Measurements from ENCODE around the gene MLEC.

MLEC gene

DNA sequence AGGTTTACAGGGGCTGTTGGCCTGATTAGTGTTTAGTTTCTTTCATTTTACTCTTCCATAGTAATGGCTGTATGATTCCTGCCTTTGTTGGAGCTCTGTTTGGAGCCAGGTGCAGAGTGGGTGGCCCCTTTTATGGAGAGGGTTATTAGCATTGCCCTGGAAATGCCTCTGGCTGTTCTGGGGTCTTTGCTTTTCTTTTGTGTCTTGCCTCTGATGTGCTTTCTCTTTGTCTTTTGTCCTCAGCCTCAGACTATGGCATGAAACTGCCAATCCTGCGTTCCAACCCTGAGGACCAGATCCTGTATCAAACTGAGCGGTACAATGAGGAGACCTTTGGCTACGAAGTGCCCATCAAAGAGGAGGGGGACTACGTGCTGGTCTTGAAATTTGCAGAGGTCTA is 6.9 kb downstream of the MLEC start:
- no peak for DNase-seq

DNA sequence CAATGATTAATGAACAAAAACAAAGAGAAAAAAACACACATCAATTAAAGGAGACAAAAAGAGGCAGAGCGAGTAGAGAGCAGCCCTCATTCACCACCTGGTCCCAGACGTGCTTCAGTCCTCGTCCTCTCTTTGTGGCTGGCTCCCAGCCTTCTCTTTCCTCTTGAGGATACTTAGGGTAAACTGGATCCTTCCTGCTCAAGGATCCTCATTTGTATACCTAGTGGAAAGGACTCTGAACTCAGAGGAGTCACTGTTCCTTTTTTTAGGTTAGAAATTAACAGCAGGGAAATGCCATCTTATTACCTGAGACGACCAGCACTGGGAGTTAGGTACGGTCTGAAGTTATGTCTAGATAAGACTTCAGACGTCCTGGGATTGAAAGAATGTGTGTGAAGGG is 9.7 kb downstream of the MLEC start:
- no peak for DNase-seq

DNA sequence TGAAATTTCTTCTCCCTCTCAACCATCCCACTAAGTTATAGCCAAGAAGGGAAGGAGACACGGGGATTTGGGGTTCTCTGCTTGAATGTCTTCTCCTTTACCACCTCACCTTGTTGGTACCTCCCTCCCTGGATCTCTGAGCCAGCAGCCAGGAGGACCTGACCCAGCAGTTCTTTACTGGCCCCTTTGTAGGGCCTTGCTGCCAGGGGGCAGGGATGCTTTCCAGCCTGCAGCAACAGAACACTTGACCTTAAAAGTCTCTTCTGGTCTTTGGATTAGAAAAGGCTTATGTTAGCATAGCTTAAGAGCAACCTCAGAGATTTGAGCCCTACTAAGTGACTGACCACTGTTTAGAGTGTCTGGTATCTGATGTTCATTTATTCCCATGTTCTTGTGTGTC is 10.4 kb downstream of the MLEC start:
- DNase-seq, result no peak

DNA sequence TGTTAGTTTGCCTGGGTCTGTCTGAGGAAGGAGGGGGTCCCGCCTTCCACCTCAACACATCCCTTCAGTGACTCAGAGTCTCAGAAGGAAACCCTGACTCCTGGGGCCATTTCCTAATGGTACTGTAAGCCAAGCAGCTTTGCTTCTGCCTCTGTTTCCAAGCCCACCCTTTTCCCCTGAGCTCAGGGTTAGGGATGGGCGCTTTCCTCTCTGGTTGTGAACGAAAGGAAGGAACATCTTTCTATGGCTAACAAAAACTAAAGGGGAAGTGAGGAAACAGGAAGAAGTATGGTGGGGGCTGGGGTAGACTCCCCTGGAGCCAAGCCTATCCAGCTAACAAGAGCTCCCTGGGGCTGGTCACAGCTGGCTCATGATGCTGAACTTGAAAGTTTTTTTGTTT is 11.7 kb downstream of the MLEC start:
- no peak for DNase-seq

DNA sequence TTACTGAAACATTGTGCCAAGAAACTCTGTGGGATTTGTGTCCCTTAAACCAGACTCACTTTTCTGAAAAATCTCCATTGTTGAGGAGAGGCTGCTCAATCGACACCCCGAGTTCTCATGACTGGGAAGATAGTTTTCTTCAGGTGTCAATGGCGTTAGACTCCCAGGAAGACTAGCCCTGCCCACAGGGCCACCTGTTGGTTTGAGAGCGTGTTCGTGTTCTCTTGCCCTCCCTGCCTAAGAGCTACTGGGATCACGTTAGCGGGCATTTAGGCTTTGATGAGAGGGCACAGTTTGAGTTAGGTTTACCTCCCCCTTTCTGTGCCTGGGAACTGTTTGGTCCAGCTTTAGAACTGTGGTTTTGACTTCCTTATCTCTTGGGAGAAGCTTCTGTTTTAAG is 12.6 kb downstream of the MLEC start:
- no peak for DNase-seq

DNA sequence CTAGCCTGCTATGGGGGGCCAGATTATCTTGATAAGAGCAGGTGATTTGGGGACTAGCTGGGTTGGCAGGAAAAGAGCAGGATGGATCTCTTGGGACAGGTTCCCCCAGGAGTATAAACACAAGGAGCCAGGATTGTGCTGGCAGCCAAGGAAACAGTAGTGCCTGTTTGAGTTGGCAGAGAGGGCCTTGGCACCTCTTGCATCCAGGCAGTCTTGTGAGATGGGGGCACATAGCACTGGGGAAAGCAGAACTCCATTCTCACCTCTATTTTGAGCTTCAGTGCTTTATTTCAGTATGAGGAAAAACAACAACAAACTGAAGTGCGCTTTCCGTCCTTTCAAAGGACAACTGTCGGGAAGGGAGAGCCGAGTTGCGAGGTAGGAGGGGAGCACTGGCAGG is 13.9 kb downstream of the MLEC start:
- DNase-seq, result no peak

DNA sequence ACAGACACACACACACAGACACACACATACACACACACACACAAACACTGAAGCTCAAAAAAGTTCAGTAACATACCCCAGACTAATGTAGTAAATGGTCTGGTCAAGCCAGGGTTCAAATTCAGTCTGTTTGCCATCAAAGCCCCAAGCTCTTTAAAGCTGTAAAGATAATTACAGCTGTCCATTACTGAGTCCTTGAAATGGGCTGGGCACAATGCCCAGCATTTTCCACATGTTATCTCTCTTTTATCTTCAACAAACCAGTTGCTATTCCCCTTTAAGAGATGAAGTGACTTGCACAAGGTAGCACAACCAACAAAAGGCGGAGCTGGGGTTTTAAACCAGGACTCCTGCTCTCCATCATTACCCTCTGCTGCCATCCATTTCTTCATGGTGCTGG is 15.7 kb downstream of the MLEC start:
- no peak for DNase-seq

DNA sequence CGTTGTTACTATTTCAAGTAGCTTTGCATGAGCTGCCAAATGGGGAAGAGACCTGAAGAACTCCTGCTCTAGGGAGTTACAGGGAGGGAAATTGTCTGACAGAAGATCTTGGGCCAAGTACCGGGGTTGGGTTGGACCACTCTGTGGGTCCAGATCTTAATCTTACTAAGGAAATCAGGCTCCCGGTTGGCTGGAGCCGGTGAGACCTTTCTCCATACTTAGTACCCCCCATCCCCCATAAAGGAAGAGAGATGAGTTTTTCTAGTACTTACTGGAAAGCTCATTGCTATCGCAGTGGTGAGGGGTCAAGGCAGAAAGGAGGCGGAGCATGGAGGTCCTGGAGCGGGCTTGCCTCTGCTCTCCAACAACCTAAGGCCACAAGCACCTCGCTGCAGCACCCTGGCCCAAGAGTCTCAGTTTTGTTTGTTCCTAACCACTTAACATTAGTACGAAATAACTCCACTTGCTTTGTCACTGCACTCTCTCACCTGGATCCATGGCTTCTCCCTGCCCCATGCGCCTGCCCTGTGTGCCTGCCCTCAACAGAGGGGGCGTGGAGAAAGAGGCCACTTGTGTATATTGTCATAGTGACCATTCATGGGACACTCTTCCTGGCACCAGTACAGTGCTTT is 16.5 kb downstream of the MLEC start:
- DNase-seq, result no peak

DNA sequence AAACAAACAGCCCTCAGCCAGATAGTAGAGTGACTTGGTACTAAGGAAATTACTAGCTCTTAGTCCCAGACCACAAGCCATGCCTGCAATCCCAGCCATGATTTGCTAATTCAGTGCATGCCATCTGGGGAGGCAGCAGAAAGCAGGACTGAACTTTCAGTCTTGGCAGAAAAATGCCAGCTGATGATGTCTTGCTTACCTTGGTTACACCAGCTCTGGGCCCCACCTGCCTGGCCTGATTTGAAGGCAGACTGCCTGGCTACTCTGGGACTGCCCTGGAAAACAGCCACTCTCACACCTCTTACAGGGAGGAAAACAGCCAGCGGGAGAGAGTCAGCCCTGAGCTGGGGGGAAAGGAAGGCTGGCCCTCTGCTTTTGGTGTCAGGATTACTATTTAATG is 18.7 kb downstream of the MLEC start:
- DNase-seq, result no peak

DNA sequence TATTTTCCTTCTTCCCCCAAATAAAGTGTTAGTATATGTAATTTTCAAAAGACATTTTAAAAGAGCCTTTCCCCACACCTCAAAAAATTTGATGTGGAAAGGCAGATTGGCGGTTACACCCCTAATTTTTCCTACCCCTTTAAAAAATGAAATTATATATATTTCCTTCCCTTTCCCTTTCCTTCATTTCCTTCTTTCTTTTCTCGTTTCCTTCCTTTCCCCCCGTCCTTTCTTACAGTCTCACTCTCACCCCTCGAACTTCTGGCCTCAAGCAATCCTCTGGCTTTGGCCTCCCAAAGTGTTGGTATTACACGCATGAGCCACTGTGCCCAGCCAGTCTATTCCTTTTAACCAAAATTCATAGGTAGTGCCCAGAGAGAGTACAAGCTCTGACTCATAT is 19.1 kb downstream of the MLEC start:
- no peak for DNase-seq

DNA sequence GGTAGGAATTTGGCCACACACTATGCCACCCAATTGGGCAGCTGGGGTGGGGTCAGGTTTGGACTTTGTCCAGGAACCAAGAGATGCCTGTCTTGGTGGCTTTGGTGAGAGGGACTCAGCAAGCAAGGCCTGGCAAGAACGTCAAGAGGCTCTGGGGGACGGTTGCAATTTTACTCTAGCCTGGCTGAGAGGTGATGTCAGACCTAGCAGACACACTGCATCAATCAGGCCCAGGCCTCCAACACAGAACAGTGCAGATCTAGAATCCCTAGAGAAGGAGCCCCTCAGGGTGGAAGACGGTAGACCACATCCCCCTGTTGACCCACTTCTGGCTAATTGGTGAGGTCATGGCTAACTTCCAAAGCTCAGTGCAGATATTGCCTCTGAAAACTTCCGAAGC is 21.7 kb downstream of the MLEC start:
- no peak for DNase-seq

DNA sequence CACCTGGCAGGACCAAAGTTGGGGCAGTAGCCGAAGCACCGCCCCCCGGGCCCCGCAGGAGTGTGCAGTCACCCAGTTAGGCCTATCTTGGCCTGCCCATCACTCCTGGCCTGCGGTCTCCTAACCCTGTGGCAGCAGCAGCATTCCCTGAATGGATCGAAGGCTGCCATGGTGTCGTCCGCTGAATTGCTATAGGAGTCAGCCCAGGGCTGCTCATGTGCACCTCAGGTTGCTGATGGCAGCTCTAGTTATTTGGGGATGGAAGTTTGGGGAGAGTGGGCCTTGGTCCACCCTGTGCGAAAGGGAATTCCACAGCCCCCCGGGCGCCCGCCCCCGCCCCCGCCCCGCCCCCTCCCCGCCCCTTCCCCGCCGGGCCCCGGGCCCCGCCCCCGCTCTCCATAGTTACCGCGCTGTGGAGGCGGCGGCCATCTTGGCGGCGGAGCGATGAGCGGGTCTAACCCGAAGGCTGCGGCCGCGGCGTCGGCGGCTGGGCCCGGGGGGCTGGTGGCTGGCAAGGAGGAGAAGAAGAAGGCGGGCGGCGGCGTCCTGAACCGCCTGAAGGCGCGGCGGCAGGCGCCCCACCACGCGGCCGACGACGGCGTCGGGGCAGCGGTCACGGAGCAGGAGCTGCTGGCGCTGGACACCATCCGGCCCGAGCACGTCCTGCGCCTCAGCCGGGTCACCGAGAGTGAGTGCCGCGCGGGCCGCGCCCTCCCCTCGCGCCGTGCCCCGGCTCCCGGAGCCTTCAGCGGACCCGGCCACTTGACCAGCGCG is 23.3 kb downstream of the MLEC start, which contains the start of gene UNC119B:
Gene UNC119B (plus strand): TSS at position 428 of the 774 bp plus-strand sequence. CDS start 17 bp downstream, at position 445.
- peak; percentile 13 to 28 for DNase-seq

DNA sequence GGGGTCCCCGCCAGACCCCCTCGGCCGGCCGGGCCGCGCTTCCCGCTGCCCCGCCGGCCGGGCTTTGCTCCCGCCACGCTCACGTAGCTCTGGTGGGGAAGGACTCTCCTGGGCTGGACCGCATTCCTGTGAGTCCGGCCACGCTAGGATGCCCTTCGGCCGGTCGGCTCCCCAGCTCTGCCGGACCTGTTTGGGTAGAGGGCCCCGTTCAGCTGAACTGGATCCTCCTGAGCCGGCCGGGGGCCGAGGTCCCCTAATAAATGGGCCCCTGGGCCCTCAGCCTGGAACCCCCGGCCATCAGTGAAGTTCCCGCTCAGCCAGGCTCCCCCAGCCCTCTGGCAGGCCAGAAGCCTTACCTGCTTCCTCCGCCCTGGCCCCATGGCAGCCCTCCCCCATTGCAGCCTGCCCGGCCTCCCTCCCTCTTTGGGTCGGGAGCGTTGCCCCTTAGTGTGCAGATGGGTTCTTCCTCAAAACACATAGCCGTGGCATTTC is 23.9 kb downstream of the MLEC start:
- no peak for DNase-seq

DNA sequence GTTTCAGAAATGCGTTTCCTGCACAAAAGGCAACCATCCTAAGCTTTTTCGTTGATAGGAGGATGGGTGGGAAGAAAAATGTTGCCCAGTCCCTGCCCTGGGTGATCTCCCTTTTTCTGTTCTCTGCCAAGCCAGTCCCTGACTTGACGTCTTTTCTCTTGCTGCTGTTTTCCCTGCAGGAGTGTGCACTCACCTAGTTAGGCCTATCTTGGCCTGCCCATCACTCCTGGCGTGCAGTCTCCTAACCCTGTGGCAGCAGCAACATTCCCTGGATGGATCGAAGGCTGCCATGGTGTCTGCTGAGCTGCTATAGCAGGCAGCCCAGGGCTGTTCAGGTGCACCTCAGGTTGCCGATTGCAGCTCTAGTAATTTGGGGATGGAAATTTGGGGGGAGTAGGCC is 24.5 kb downstream of the MLEC start:
- no peak for DNase-seq

DNA sequence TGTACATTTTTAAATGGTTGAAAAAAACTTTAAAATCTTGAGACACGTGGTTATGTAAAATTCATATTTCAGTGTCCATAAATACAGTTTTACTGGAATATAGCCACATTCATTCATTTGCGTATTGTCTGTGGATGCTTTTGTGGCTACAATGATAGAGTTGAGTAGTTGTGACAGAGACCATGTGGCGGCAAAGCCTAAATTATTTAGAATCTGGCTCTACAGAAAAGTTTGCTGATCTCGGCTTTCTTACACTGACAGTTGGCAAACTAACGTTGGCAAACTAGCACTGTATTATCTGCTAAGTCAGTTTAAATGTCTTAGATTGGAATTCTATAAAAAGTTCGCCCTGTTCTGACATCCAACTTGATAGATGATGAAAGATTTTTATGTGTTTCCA is 25.7 kb downstream of the MLEC start:
- DNase-seq, result no peak

DNA sequence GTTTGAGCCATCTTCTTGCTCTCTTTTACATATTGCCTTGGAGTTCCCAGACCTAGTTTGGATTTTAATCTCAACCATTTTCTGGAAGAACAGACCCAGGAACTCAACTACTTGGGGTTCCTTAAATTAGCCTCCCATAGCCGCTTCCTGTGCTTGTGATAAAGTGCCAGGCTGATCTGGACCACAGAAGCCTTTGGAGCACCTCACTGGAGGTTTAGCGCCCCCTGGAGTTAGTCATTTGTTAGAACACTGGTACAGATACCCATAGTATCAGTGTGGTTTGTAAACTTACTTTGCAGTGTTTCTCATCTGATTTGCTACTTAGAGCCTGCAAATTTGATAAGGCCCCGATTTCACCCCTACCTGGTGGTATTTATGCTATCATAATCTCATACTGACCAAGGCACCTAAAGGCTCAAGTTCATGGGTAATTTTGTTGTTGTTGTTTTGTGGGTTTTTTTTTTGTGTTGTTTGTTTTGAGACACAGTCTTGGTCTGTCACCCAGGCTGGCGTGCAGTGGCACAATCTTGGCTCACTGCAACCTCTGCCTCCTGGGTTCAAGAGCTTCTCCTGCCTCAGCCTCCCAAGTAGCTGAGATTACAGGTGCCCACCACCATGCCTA is 27.0 kb downstream of the MLEC start:
- DNase-seq, result peak; percentile 28 to 71

DNA sequence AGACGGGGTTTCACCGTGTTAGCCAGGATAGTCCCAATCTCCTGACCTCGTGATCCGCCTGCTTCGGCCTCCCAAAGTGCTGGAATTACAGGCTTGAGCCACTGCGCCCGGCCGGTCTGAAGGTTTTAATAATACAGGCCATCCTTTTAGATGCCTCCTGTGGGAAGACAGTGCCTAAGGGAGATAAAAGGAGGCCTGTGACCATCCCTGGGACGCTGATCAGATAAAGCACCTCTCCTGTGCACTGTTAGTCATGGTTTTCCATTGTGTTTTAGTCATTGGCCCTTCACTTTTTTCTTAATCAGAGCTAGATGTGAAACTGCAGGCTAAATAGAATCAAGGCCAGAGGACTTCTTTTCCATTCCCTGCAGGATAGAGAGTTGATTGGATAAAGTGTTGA is 31.1 kb downstream of the MLEC start:
- no peak for DNase-seq

DNA sequence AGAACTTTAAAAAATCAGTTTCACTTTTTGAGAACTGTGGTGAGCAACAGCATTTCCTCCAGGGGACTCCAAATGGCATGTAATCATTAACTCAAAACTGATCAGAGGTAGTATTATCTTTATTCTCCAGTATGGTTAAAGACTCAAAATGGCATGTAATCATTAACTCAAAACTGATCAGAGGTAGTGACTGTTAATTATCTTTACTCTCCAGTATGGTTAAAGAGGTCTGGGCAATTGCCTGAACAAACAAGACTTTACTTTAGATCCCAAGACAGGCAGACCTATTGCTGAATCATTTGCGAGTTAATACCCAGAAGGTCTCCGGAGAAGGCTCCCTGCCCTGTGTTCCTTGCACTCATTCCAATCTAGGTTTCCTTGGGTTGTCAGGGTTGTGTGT is 32.1 kb downstream of the MLEC start:
- no peak for DNase-seq

DNA sequence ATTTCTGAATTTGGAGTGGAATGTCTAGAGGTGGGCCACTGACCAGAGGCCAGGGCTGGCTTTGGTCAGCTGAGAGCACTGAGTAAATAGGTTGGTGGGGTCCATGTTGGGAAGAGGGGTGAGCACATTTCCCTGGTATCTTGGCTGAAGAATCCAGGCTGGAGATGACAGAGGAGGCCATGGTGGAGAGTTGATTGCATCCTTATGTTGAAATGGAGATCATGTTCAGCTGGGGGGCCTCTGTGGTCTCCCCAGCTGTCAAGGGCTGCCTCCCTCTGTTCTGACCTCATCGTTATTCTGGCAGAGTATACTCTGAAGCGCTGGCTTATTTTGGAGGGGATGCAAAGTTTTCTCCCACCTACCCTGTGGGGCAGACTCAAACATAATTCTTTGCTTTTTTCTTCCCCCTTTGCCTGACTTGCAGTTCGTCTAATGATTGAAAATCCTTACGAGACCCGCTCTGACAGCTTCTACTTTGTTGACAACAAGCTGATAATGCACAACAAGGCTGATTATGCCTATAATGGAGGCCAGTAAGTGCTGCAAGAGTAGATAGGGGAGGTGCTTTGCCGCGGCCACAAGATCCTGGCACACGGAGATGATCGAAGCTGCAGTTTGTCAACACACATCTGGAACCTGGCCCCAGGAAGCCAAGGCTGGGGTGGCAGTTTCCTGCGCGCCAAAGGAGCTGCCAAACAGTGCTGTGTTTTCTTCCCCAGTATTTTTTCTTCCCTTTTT is 32.7 kb downstream of the MLEC start:
- no peak for DNase-seq

DNA sequence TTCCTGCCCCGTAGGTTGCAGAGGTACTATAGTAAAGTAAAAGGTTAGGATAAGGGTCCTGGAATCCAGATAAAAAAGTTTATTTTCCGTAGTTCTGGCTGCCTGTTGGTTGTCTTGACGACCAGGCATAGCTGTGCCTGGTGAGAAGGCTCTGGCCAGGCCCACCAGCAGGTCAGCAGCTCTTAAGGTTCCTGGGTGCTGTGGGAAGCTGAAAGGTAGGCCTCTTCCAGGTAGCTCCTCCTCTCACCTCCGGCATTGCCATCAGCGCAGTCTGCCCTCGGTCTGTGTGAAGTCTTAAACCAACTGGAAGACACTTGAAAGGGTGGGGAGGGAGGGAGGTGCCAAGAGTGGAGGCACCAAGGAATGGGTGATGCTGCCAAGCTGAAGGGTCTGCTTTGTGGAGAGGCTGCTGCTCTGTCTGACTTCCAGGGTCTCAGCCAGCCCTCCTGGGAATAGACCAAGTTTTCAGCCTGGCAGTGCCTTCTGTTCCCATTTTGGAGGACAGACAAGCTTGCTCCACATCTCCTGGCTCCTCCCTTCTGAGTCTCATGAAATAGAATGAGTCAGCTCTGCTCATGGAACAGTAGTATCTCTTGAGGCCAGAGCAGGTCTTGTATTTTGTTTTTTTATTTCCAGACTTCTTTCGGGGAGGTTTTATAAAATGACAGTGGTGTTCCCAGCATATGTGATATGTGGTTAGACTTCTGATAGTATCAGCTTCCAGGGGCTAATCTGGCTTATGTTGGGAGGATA is 33.5 kb downstream of the MLEC start:
- no peak for DNase-seq

DNA sequence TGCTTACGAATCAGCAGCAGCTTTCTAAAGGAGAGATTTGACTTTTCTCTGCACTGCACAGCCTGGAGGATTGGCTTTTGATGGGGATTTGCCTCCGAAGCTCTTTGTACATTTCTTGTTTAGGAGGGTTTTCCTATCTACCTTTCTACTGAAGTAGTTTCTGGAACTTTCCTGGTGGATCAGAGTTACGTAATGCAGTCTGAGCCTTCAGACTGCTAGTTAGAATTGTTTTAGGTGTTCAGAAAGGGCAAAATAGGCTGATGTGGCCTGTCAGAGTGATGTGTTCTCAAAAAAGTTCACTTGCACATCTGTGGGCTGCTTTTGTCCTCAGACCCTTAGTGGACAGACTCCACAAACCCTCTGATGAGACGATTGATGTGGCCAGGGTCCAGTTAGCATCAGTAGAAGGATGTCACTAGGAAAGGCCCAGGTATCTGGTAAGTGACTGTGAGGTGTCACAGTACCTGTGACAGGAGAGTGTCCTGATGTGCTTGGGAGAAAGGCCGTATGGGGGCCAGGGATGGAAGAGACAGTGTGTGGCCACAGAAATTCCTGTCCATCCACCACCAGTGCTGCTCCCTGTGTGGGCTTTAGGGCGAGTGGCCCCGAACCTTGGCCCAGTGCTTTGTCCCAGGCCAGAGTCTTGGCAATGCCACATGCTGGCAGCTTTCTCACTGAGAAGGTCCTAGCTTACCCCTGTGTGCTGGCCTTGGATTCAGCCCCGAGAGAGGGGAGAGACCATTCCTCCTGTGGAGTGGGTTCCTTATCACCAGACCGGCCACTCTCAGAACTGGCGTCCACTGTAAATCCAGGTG is 34.2 kb downstream of the MLEC start:
- DNase-seq, result no peak

DNA sequence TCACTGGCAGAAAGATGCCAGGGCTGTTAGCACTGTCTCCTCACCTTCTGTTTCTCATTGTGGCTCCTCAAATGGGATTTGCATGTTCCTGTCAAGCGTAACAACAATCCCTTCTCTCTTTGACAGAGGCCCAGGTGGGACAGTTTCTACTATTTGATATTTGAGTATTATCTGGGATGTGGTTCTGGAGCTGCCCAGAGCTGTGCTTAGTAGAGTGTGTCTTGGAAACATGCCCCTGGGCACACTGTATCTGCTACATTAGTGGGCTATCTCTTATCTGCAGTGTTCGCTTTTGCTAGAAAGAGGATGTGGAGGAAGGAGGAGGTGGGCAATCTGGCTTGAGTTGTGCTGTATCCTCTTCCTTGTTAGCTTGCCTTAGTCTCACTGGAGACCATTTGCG is 34.9 kb downstream of the MLEC start:
- no peak for DNase-seq
